ENCODE measurements around the gene ITGAV. TPM values are rescaled to one million over a fixed set of nuclear protein-coding genes. Genes with fewer than 3 reads are reported as not detected.

Gene ITGAV
- total RNA-seq, 1 donor, result 311 TPM

GRCh38 chr2:186670831-186671230, 81.0 kb downstream of the ITGAV start:
- no peak overlapping the region for H3K4me2 ChIP-seq (ENCODE audit: insufficient read depth, low read length)
- H3K79me2 ChIP-seq (ENCODE audit: insufficient read depth, low read length), result no peaks in the 10 kb centered on the region
- H4K20me1 ChIP-seq (ENCODE audit: insufficient read depth, low read length), result no peaks in the 10 kb centered on the region
- H3K4me3 ChIP-seq (ENCODE audit: insufficient read depth, low read length), result no peak overlapping the region
- no peak overlapping the region for H3K27ac ChIP-seq (ENCODE audit: low read depth, low read length)
- peaks cover 89% of the 10 kb centered on the region for H3K36me3 ChIP-seq (ENCODE audit: insufficient read depth, low read length)
- TF ChIP-seq CTCF (IDR thresholded peaks at IDR 0.05; ENCODE audit: extremely low read depth, low read depth, low read length), result no peak
- H3K27me3 ChIP-seq (ENCODE audit: insufficient read depth, low read length), result no peaks in the 10 kb centered on the region
- H3K9me3 ChIP-seq (ENCODE audit: low read depth, low read length), result no peaks in the 10 kb centered on the region
- no peaks in the 10 kb centered on the region for H3K4me1 ChIP-seq (ENCODE audit: insufficient read depth, low read length)
- no peak overlapping the region for H2AFZ ChIP-seq (ENCODE audit: low read length)
- DNase-seq (ENCODE audit: insufficient read length, low spot score, missing footprints), result no peak

GRCh38 chr2:186675380-186675779, 85.5 kb downstream of the ITGAV start:
- H3K36me3 ChIP-seq (ENCODE audit: insufficient read depth, low read length), result peaks cover 87% of the 10 kb centered on the region
- no peak for TF ChIP-seq CTCF (IDR thresholded peaks at IDR 0.05; ENCODE audit: extremely low read depth, low read depth, low read length)
- H3K27ac ChIP-seq (ENCODE audit: low read depth, low read length), result no peak overlapping the region
- H3K79me2 ChIP-seq (ENCODE audit: insufficient read depth, low read length), result no peaks in the 10 kb centered on the region
- no peaks in the 10 kb centered on the region for H3K9me3 ChIP-seq (ENCODE audit: low read depth, low read length)
- no peaks in the 10 kb centered on the region for H4K20me1 ChIP-seq (ENCODE audit: insufficient read depth, low read length)
- H3K4me1 ChIP-seq (ENCODE audit: insufficient read depth, low read length), result no peaks in the 10 kb centered on the region
- H3K4me3 ChIP-seq (ENCODE audit: insufficient read depth, low read length), result no peak overlapping the region
- no peak overlapping the region for H2AFZ ChIP-seq (ENCODE audit: low read length)
- DNase-seq (ENCODE audit: insufficient read length, low spot score, missing footprints), result no peak
- no peak overlapping the region for H3K4me2 ChIP-seq (ENCODE audit: insufficient read depth, low read length)
- no peaks in the 10 kb centered on the region for H3K27me3 ChIP-seq (ENCODE audit: insufficient read depth, low read length)

GRCh38 chr2:186683341-186683740, 93.5 kb downstream of the ITGAV start:
- no peak for DNase-seq (ENCODE audit: insufficient read length, low spot score, missing footprints)
- peak overlapping the region; percentile 54 for H3K4me2 ChIP-seq (ENCODE audit: insufficient read depth, low read length)
- H3K4me1 ChIP-seq (ENCODE audit: insufficient read depth, low read length), result no peaks in the 10 kb centered on the region
- H2AFZ ChIP-seq (ENCODE audit: low read length), result no peak overlapping the region
- no peaks in the 10 kb centered on the region for H3K79me2 ChIP-seq (ENCODE audit: insufficient read depth, low read length)
- peak overlapping the region; percentile 16 for H3K4me3 ChIP-seq (ENCODE audit: insufficient read depth, low read length)
- TF ChIP-seq CTCF (IDR thresholded peaks at IDR 0.05; ENCODE audit: extremely low read depth, low read depth, low read length), result no peak
- H3K27me3 ChIP-seq (ENCODE audit: insufficient read depth, low read length), result no peaks in the 10 kb centered on the region
- no peaks in the 10 kb centered on the region for H4K20me1 ChIP-seq (ENCODE audit: insufficient read depth, low read length)
- peaks cover 11% of the 10 kb centered on the region for H3K36me3 ChIP-seq (ENCODE audit: insufficient read depth, low read length)
- H3K9me3 ChIP-seq (ENCODE audit: low read depth, low read length), result peaks cover 1% of the 10 kb centered on the region
- H3K27ac ChIP-seq (ENCODE audit: low read depth, low read length), result no peak overlapping the region

- no peak overlapping the region for H3K4me3 ChIP-seq (ENCODE audit: insufficient read depth, low read length)
- H3K27me3 ChIP-seq (ENCODE audit: insufficient read depth, low read length), result no peaks in the 10 kb centered on the region
- H3K9me3 ChIP-seq (ENCODE audit: low read depth, low read length), result peaks cover 1% of the 10 kb centered on the region
- H3K36me3 ChIP-seq (ENCODE audit: insufficient read depth, low read length), result no peaks in the 10 kb centered on the region
- no peak overlapping the region for H3K4me2 ChIP-seq (ENCODE audit: insufficient read depth, low read length)
- H3K27ac ChIP-seq (ENCODE audit: low read depth, low read length), result no peak overlapping the region
- H3K4me1 ChIP-seq (ENCODE audit: insufficient read depth, low read length), result no peaks in the 10 kb centered on the region
- H3K79me2 ChIP-seq (ENCODE audit: insufficient read depth, low read length), result no peaks in the 10 kb centered on the region
- no peak for DNase-seq (ENCODE audit: insufficient read length, low spot score, missing footprints)
- no peak overlapping the region for H2AFZ ChIP-seq (ENCODE audit: low read length)
- no peaks in the 10 kb centered on the region for H4K20me1 ChIP-seq (ENCODE audit: insufficient read depth, low read length)
- TF ChIP-seq CTCF (IDR thresholded peaks at IDR 0.05; ENCODE audit: extremely low read depth, low read depth, low read length), result no peak
Observed at GRCh38 chr2:186687807-186688211, 98.0 kb downstream of the ITGAV start.

All from osteoblast (primary cell).